Astrocyte (in vitro differentiated cells and primary cell): ENCODE data around the gene CDC42BPA.

ENCODE experiments used
- EZH2 ChIP-seq: IDR thresholded peaks from 2 replicates; pipeline ENCODE4 v1.6.1; 2012; ENCODE audit warnings: mild to moderate bottlenecking, low read length, inconsistent platforms; ENCODE audit not compliant: insufficient read depth
- TF ChIP-seq, protein P1 (sequence below): IDR thresholded peaks from 2 replicates; pipeline ENCODE4 v1.5.1; 2011; ENCODE audit warnings: low read depth, mild to moderate bottlenecking, inconsistent platforms, low read length, moderate library complexity; ENCODE audit not compliant: insufficient read depth

DNA sequence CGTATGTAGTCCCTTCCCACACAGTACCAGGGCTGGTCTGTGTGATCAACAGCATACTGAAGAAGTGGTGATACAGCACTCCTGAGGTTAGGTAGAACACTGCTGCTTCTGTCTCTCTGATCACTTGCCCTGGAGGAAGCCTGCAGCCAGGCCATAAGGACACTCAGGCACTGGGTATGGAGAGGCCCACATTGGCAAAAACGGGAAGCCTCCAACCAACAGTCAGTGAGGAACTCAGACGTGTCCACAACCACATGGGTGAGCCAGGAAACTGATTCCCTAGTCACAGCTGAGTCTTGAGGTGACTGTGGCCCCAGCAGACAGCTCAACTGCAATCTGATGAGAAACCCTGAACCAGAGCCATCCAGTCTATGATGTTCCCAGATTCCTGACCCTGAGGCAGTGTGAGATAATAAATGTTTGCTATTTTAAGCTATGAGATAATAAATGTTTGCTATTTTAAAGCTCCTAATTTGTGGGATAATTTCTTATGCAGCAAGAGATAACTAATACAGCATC lies 315.7 kb downstream of the CDC42BPA start:
- TF ChIP-seq, protein P1, sequence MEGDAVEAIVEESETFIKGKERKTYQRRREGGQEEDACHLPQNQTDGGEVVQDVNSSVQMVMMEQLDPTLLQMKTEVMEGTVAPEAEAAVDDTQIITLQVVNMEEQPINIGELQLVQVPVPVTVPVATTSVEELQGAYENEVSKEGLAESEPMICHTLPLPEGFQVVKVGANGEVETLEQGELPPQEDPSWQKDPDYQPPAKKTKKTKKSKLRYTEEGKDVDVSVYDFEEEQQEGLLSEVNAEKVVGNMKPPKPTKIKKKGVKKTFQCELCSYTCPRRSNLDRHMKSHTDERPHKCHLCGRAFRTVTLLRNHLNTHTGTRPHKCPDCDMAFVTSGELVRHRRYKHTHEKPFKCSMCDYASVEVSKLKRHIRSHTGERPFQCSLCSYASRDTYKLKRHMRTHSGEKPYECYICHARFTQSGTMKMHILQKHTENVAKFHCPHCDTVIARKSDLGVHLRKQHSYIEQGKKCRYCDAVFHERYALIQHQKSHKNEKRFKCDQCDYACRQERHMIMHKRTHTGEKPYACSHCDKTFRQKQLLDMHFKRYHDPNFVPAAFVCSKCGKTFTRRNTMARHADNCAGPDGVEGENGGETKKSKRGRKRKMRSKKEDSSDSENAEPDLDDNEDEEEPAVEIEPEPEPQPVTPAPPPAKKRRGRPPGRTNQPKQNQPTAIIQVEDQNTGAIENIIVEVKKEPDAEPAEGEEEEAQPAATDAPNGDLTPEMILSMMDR = no peak
- no peak for TF ChIP-seq EZH2
